Activated naive CD4-positive, alpha-beta T cell treated with anti-CD3 and anti-CD28 coated beads, Interleukin-2, amount 50 U/mL, for 24 hours (primary cell): ENCODE measurements around the gene FAT1.

ENCODE experiments used
- H3K27ac Mint-ChIP-seq: one replicate; pipeline ENCODE4 v1.8.0; 2021; ENCODE audit warnings: mild to moderate bottlenecking, mixed read lengths
- H3K27me3 Mint-ChIP-seq: one replicate; pipeline ENCODE4 v1.8.0; 2021; ENCODE audit warnings: mixed read lengths
- H3K36me3 Mint-ChIP-seq: one replicate; pipeline ENCODE4 v1.8.0; 2021; ENCODE audit warnings: mixed read lengths
- H3K4me1 Mint-ChIP-seq: one replicate; pipeline ENCODE4 v1.8.0; 2021; ENCODE audit warnings: mixed read lengths
- H3K4me3 Mint-ChIP-seq: one replicate; pipeline ENCODE4 v1.8.0; 2021; ENCODE audit warnings: mild to moderate bottlenecking, mixed read lengths
- H3K9me3 Mint-ChIP-seq: one replicate; pipeline ENCODE4 v1.8.0; 2021; ENCODE audit warnings: mixed read lengths

The FAT1 gene

DNA sequence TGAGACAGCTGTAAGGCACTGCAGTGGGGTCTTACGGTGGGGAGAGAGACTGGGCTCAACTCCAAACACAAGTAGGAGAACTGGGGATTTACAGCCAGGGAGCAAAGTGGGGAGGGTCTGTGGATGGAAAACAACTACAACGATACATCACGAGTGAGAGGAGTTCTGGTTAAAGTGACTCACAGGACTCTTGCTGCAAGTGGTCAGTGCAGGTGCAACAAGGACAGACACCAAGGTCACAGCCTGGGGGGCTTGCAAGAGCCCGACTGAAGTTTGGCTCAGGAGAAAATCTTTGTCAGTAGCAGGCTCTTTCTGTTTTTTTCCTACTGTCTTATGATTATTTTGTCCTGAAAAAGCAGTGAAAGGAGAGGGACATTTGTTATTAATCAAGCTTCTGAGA lies 10.1 kb upstream of the FAT1 start:
- H3K27ac Mint-ChIP-seq = no peak overlapping the region
- no peaks in the 10 kb centered on the region for H3K36me3 Mint-ChIP-seq
- H3K27me3 Mint-ChIP-seq = peaks cover 1% of the 10 kb centered on the region
- no peaks in the 10 kb centered on the region for H3K4me1 Mint-ChIP-seq
- H3K9me3 Mint-ChIP-seq = peaks cover 5% of the 10 kb centered on the region
- no peak overlapping the region for H3K4me3 Mint-ChIP-seq

- peaks cover 18% of the 10 kb centered on the region for H3K27me3 Mint-ChIP-seq
- H3K9me3 Mint-ChIP-seq = peaks cover 5% of the 10 kb centered on the region
- no peak overlapping the region for H3K27ac Mint-ChIP-seq
- no peak overlapping the region for H3K4me3 Mint-ChIP-seq
- H3K4me1 Mint-ChIP-seq = peaks cover 8% of the 10 kb centered on the region
- no peaks in the 10 kb centered on the region for H3K36me3 Mint-ChIP-seq
Observed at GRCh38 chr4:186730621-186731020, 7.0 kb upstream of the FAT1 start.

GRCh38 chr4:186729856-186730255 lies 6.2 kb upstream of the FAT1 start:
- Mint-ChIP-seq H3K4me3 (no peak overlapping the region), H3K36me3 (no peaks in the 10 kb centered on the region), H3K9me3 (peaks cover 5% of the 10 kb centered on the region), H3K27ac (no peak overlapping the region), H3K4me1 (peaks cover 11% of the 10 kb centered on the region), H3K27me3 (peaks cover 22% of the 10 kb centered on the region)

- Mint-ChIP-seq H3K9me3 (peaks cover 5% of the 10 kb centered on the region), H3K36me3 (no peaks in the 10 kb centered on the region), H3K27me3 (peaks cover 24% of the 10 kb centered on the region), H3K4me1 (peaks cover 14% of the 10 kb centered on the region), H3K27ac (no peak overlapping the region), H3K4me3 (no peak overlapping the region)
Observed at GRCh38 chr4:186728631-186729271, 5.1 kb upstream of the FAT1 start.

DNA sequence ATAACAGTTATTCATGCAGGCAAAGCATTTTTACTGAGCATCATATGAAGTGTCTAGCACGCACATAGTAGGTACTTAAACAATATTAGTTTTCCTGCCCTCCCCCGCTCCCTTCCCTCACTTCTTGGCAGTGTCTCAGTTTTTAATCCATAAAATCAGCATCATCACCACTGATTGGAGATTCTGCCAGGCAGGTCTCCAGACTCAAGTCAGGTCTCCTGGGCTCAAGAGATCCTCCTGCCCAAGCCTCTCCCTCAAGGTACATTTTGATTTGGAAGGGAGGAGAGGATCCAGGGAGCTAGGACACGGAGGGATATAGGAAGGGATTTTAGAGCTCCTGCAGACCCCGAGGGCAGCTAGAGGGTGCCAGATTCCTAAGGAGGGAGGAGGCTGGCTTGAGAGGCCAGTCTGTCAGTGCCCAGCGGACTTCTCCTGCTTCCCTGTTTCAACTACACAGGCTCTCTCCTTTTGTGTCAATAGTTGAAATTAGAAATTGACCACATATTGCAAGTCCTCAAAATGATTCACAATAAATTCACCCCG lies 4.4 kb upstream of the FAT1 start:
- no peak overlapping the region for H3K4me3 Mint-ChIP-seq
- no peaks in the 10 kb centered on the region for H3K36me3 Mint-ChIP-seq
- H3K9me3 Mint-ChIP-seq = peaks cover 5% of the 10 kb centered on the region
- H3K27ac Mint-ChIP-seq = no peak overlapping the region
- peaks cover 24% of the 10 kb centered on the region for H3K27me3 Mint-ChIP-seq
- H3K4me1 Mint-ChIP-seq = peaks cover 14% of the 10 kb centered on the region

GRCh38 chr4:186727169-186727976 lies 3.7 kb upstream of the FAT1 start:
- Mint-ChIP-seq H3K27me3 (peaks cover 29% of the 10 kb centered on the region), H3K4me3 (peak overlapping the region; percentile 52), H3K9me3 (peaks cover under 1% of the 10 kb centered on the region), H3K4me1 (peaks cover 14% of the 10 kb centered on the region), H3K27ac (no peak overlapping the region), H3K36me3 (no peaks in the 10 kb centered on the region)

GRCh38 chr4:186726426-186727168 lies 2.9 kb upstream of the FAT1 start:
- peak overlapping the region; percentile 52 for H3K4me3 Mint-ChIP-seq
- H3K27me3 Mint-ChIP-seq = peaks cover 31% of the 10 kb centered on the region
- H3K9me3 Mint-ChIP-seq = no peaks in the 10 kb centered on the region
- no peaks in the 10 kb centered on the region for H3K36me3 Mint-ChIP-seq
- no peak overlapping the region for H3K27ac Mint-ChIP-seq
- H3K4me1 Mint-ChIP-seq = peaks cover 14% of the 10 kb centered on the region

- peaks cover 14% of the 10 kb centered on the region for H3K4me1 Mint-ChIP-seq
- H3K9me3 Mint-ChIP-seq = no peaks in the 10 kb centered on the region
- H3K27me3 Mint-ChIP-seq = peaks cover 36% of the 10 kb centered on the region
- H3K27ac Mint-ChIP-seq = no peak overlapping the region
- no peak overlapping the region for H3K4me3 Mint-ChIP-seq
- no peaks in the 10 kb centered on the region for H3K36me3 Mint-ChIP-seq
Observed at GRCh38 chr4:186725469-186726425, 2.1 kb upstream of the FAT1 start.

GRCh38 chr4:186724864-186725468 lies 1.3 kb upstream of the FAT1 start:
- Mint-ChIP-seq H3K9me3 (no peaks in the 10 kb centered on the region), H3K27me3 (peaks cover 36% of the 10 kb centered on the region), H3K4me1 (peaks cover 14% of the 10 kb centered on the region), H3K36me3 (no peaks in the 10 kb centered on the region), H3K4me3 (peak overlapping the region; percentile 59), H3K27ac (no peak overlapping the region)

- Mint-ChIP-seq H3K4me1 (peaks cover 14% of the 10 kb centered on the region), H3K27me3 (peaks cover 36% of the 10 kb centered on the region), H3K9me3 (no peaks in the 10 kb centered on the region), H3K4me3 (peak overlapping the region; percentile 59), H3K27ac (no peak overlapping the region), H3K36me3 (no peaks in the 10 kb centered on the region)
Observed at GRCh38 chr4:186724058-186724863, 605 bp upstream of the FAT1 start.

DNA sequence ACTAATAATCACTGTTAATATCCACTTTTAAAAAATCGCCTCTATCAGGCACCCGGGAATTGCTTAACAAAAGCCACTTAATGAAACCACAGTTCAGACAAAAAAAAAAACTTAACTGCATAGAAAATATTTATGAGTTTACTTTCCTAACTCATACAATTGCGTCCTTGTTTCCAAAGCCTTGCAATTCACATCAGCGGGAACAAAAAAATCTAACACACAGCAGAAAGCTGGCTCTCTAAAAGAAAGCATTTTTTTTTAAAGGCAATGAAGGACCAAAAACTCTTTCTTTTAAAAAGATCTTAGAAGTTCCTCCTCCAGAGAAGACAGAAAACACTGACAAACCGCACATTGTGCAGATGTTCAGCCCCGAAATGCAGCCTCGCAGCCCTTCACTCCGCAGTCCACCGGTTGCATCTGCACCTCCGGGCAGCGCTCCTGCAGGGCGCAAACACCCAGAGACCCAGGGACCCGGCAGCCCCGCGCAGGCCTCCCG lies 812 bp downstream of the FAT1 start:
- no peaks in the 10 kb centered on the region for H3K36me3 Mint-ChIP-seq
- peaks cover 14% of the 10 kb centered on the region for H3K4me1 Mint-ChIP-seq
- peaks cover 31% of the 10 kb centered on the region for H3K27me3 Mint-ChIP-seq
- peak overlapping the region; percentile 51 for H3K4me3 Mint-ChIP-seq
- H3K27ac Mint-ChIP-seq = no peak overlapping the region
- H3K9me3 Mint-ChIP-seq = no peaks in the 10 kb centered on the region

DNA sequence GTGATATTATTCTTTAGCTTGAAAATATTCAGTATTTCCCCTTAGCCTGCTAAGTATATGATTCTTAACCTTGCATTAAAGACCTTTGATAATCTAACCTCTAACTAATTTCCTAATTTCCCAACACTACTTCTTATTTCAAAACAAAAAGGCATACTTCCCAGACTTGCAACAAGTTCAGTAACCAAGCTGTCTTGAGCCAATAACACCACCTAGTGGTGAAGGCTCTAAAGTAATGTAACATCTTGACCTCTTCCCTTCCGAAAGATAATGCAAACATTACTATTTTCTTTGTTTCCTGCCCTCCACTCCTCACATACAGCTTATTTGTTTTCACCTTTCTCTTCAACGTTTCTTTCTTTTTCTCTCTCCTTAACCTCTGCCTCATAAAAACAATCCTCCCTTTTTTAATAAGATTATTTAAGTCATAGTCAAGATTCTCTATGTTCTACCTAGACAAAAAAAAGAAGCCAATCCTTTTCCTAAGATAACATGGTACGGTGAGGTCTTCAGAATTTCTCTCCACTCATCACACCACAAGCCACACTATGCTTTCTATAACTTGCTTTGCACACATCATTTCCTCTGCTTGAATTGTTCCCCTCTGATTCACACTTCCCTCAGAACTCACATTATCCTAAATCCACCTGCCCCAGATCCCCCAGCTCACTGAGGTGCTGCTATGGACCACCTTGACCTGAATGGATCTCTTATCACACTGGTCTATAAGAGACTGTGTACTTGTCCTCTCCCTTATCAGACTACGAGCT lies 3.5 kb downstream of the FAT1 start:
- peaks cover 5% of the 10 kb centered on the region for H3K4me1 Mint-ChIP-seq
- peaks cover 16% of the 10 kb centered on the region for H3K27me3 Mint-ChIP-seq
- no peaks in the 10 kb centered on the region for H3K36me3 Mint-ChIP-seq
- no peak overlapping the region for H3K4me3 Mint-ChIP-seq
- H3K27ac Mint-ChIP-seq = no peak overlapping the region
- no peaks in the 10 kb centered on the region for H3K9me3 Mint-ChIP-seq

GRCh38 chr4:186717556-186717955 lies 6.1 kb downstream of the FAT1 start:
- H3K4me1 Mint-ChIP-seq = no peaks in the 10 kb centered on the region

More at GRCh38 chr4:186717556-186717955, 6.1 kb downstream of the FAT1 start:
- H3K27me3 Mint-ChIP-seq = peaks cover 7% of the 10 kb centered on the region
- no peak overlapping the region for H3K27ac Mint-ChIP-seq
- no peaks in the 10 kb centered on the region for H3K36me3 Mint-ChIP-seq
- H3K4me3 Mint-ChIP-seq = no peak overlapping the region
- H3K9me3 Mint-ChIP-seq = no peaks in the 10 kb centered on the region
